WTC11 (cell line): Measurements from ENCODE around the gene PHC1. TPM values are rescaled to one million over a fixed set of nuclear protein-coding genes. Genes with fewer than 3 reads are reported as not detected.

Experiments
- ATAC-seq: fragments of 200-7000 bp; cut with Tn5 transposase; 2 replicates; pipeline ENCODE4 v1.10.0; 2021; ENCODE audit warnings: mild to moderate bottlenecking, moderate library complexity
- CTCF ChIA-PET: fragments of 300-600 bp; sonication (Branson Sonifier 250); formaldehyde crosslinking; loops from one replicate; lab custom pipeline; 2021; ENCODE audit warnings: antibody characterized with exemption; lab: Charles Lee
- POLR2A ChIA-PET: fragments of 350-600 bp; sonication (Branson Sonifier 250); formaldehyde crosslinking; loops from one replicate; lab custom pipeline; 2021; ENCODE audit warnings: antibody characterized with exemption; lab: Charles Lee
- DNase-seq: peaks from one replicate; pipeline ENCODE4 v3.0.0; 2021; ENCODE audit warnings: low spot score
- H3K27ac Mint-ChIP-seq: 2 replicates; pipeline ENCODE4 v1.8.0; 2021; ENCODE audit warnings: mixed read lengths
- H3K27me3 Mint-ChIP-seq: 2 replicates; pipeline ENCODE4 v1.8.0; 2021; ENCODE audit warnings: low read depth, mild to moderate bottlenecking, moderate library complexity, mixed read lengths
- H3K36me3 Mint-ChIP-seq: 2 replicates; pipeline ENCODE4 v1.8.0; 2021; ENCODE audit warnings: mixed read lengths
- H3K4me1 Mint-ChIP-seq: 2 replicates; pipeline ENCODE4 v1.8.0; 2022; ENCODE audit warnings: mixed read lengths
- H3K4me3 Mint-ChIP-seq: 2 replicates; pipeline ENCODE4 v1.8.0; 2021; ENCODE audit warnings: mild to moderate bottlenecking, moderate library complexity, mixed read lengths
- H3K9me3 Mint-ChIP-seq: 2 replicates; pipeline ENCODE4 v1.8.0; 2021; ENCODE audit warnings: mixed read lengths
- ATF2 ChIP-seq: sonication (generic); formaldehyde crosslinking; IDR thresholded peaks from 2 replicates; pipeline ENCODE4 v1.8.1; 2022; ENCODE audit warnings: low read depth, missing genetic modification reagents, borderline replicate concordance
- E2F1 ChIP-seq: sonication (generic); formaldehyde crosslinking; IDR thresholded peaks from 2 replicates; pipeline ENCODE4 v1.8.0; 2022; ENCODE audit warnings: mild to moderate bottlenecking, missing genetic modification reagents
- EMX1 ChIP-seq: fragments of 250-450 bp; sonication (Bioruptor Pico); IDR thresholded peaks from 2 replicates; pipeline ENCODE4 v1.8.0; 2021; ENCODE audit warnings: mild to moderate bottlenecking
- FOXK1 ChIP-seq: sonication (generic); formaldehyde crosslinking; IDR thresholded peaks from 2 replicates; pipeline ENCODE4 v1.8.0; 2022; ENCODE audit warnings: mild to moderate bottlenecking, moderate library complexity, missing genetic modification reagents
- IRF1 ChIP-seq: sonication (generic); formaldehyde crosslinking; IDR thresholded peaks from 2 replicates; pipeline ENCODE4 v1.8.0; 2023; ENCODE audit warnings: missing genetic modification reagents
- IRF2 ChIP-seq: sonication (generic); formaldehyde crosslinking; IDR thresholded peaks from 2 replicates; pipeline ENCODE4 v1.8.0; 2022; ENCODE audit warnings: low read depth, missing genetic modification reagents, borderline replicate concordance
- JUN ChIP-seq: sonication (generic); formaldehyde crosslinking; IDR thresholded peaks from 2 replicates; pipeline ENCODE4 v1.8.0; 2023; ENCODE audit warnings: mild to moderate bottlenecking, missing genetic modification reagents
- NR2C2 ChIP-seq: sonication (generic); formaldehyde crosslinking; IDR thresholded peaks from 2 replicates; pipeline ENCODE4 v1.8.0; 2022; ENCODE audit warnings: mild to moderate bottlenecking, missing genetic modification reagents
- NR3C1 ChIP-seq: sonication (generic); formaldehyde crosslinking; conservative IDR thresholded peaks from 2 replicates; pipeline ENCODE4 v1.8.1; 2023; ENCODE audit warnings: low read depth, mild to moderate bottlenecking, missing genetic modification reagents
- SMAD3 ChIP-seq: sonication (generic); formaldehyde crosslinking; IDR thresholded peaks from 2 replicates; pipeline ENCODE4 v1.8.0; 2022; ENCODE audit warnings: missing genetic modification reagents, mild to moderate bottlenecking, borderline replicate concordance
- SMAD4 ChIP-seq: sonication (generic); formaldehyde crosslinking; IDR thresholded peaks from 2 replicates; pipeline ENCODE4 v1.8.0; 2022; ENCODE audit warnings: mild to moderate bottlenecking, missing genetic modification reagents
- ZBTB21 ChIP-seq: sonication (generic); formaldehyde crosslinking; IDR thresholded peaks from 2 replicates; pipeline ENCODE4 v1.8.1; 2023; ENCODE audit warnings: mild to moderate bottlenecking, missing genetic modification reagents, borderline replicate concordance
- ZBTB43 ChIP-seq: sonication (generic); formaldehyde crosslinking; IDR thresholded peaks from 2 replicates; pipeline ENCODE4 v1.8.1; 2023; ENCODE audit warnings: mild to moderate bottlenecking, missing genetic modification reagents
- ZMAT4 ChIP-seq: fragments of 250-450 bp; sonication (Bioruptor Pico); IDR thresholded peaks from 2 replicates; pipeline ENCODE4 v1.9.0; 2021; ENCODE audit warnings: mild to moderate bottlenecking
- ZNF138 ChIP-seq: sonication (generic); formaldehyde crosslinking; conservative IDR thresholded peaks from 2 replicates; pipeline ENCODE4 v1.8.1; 2022; ENCODE audit warnings: mild to moderate bottlenecking, moderate library complexity, missing genetic modification reagents
- ZNF232 ChIP-seq: sonication (generic); formaldehyde crosslinking; IDR thresholded peaks from 2 replicates; pipeline ENCODE4 v1.8.0; 2022; ENCODE audit warnings: mild to moderate bottlenecking, missing genetic modification reagents
- ZNF263 ChIP-seq: sonication (generic); formaldehyde crosslinking; IDR thresholded peaks from 2 replicates; pipeline ENCODE4 v1.8.1; 2022; ENCODE audit warnings: low read depth, mild to moderate bottlenecking, moderate library complexity, missing genetic modification reagents
- ZNF512 ChIP-seq: sonication (generic); formaldehyde crosslinking; IDR thresholded peaks from 2 replicates; pipeline ENCODE4 v1.8.1; 2022; ENCODE audit warnings: missing genetic modification reagents, borderline replicate concordance
- ZNF532 ChIP-seq: fragments of 250-450 bp; sonication (Bioruptor Pico); IDR thresholded peaks from 2 replicates; pipeline ENCODE4 v1.9.0; 2021; ENCODE audit warnings: mild to moderate bottlenecking, borderline replicate concordance
- total RNA-seq: library from RNA; stranded (reverse); gene quantifications from 3 replicates; pipeline ENCODE4 v1.2.3, GENCODE V29; 2021

The PHC1 gene
- total RNA-seq, 1 experiment from 2014 or later, result 733 TPM

GRCh38 chr12:8947737-8948136 is 33.4 kb downstream of the PHC1 start (continued):
- TF ChIP-seq IRF2 (CRISPR knock-in tag) (no peak), ZBTB43 (no peak), SMAD3 (CRISPR knock-in tag) (no peak), ZNF263 (no peak), ATF2 (CRISPR knock-in tag) (no peak), JUN (no peak)

- Mint-ChIP-seq H3K4me3 (peak overlapping the region; percentile 95), H3K4me1 (peaks cover 20% of the 10 kb centered on the region), H3K36me3 (peaks cover 34% of the 10 kb centered on the region), H3K27me3 (no peaks in the 10 kb centered on the region), H3K9me3 (peaks cover 14% of the 10 kb centered on the region), H3K27ac (peak overlapping the region; percentile 93)
- POLR2A ChIA-PET, result interaction anchor here (1.2 to 2.6 kb wide), 2 partner anchors 31 to 35 kb away, joined by 5 to 16 read pairs; partner anchors contain the start of gene PHC1
- no peak for ATAC-seq
- TF ChIP-seq IRF1 (CRISPR knock-in tag) (0 out of 2 replicates have a peak, but pooled peaks have one; percentile 27), NR3C1 (CRISPR knock-in tag) (0 out of 2 replicates have a peak, but pooled peaks have one; percentile 77), NR2C2 (CRISPR knock-in tag) (no peak)
- CTCF ChIA-PET, result interaction anchor here (0.7 to 3.0 kb wide), 16 partner anchors 35 to 405 kb away, joined by 3 to 38 read pairs (median 6); partner anchors contain the start of gene PHC1
- DNase-seq, result no peak
Measured at GRCh38 chr12:8948701-8949341, 34.5 kb downstream of the PHC1 start.

- Mint-ChIP-seq H3K27ac (peak within 1 kb of the TSS; percentile 93), H3K27me3 (no peaks in the 10 kb centered on the region), H3K4me1 (peaks cover 20% of the 10 kb centered on the region), H3K9me3 (peaks cover 22% of the 10 kb centered on the region), H3K4me3 (peak within 1 kb of the TSS; percentile 95), H3K36me3 (peaks cover 34% of the 10 kb centered on the region)
- DNase-seq (peak; percentile 91), ATAC-seq (peak; percentile 89)
- ChIA-PET POLR2A (interaction anchor here (1.2 to 2.6 kb wide), 3 partner anchors 32 to 83 kb away, joined by 5 to 16 read pairs (median 6); partner anchors contain the start of gene PHC1), CTCF (interaction anchor here (0.5 to 3.0 kb wide), 26 partner anchors 8 to 723 kb away, joined by 3 to 38 read pairs (median 4); partner anchors contain the start of gene PHC1)
- TF ChIP-seq EMX1 (CRISPR knock-in tag), result no peak
- TF ChIP-seq E2F1 (CRISPR knock-in tag), result peak; percentile 73; the same call in 1 of the 2 replicates
- peak; percentile 92 for TF ChIP-seq ZNF232 (CRISPR knock-in tag)
- no peak for TF ChIP-seq ZNF532 (CRISPR knock-in tag)
- no peak for TF ChIP-seq ZMAT4 (CRISPR knock-in tag)
- no peak; the same call in 1 of the 2 replicates for TF ChIP-seq ZNF138 (CRISPR knock-in tag)
- 0 out of 2 replicates have a peak, but pooled peaks have one; percentile 51 for TF ChIP-seq ZBTB21 (CRISPR knock-in tag)
- no peak for TF ChIP-seq SMAD4 (CRISPR knock-in tag)
- no peak; the same call in none of the 2 replicates for TF ChIP-seq FOXK1 (CRISPR knock-in tag)
- TF ChIP-seq ZNF512 (CRISPR knock-in tag), result no peak
- TF ChIP-seq JUN, result peak; percentile 38; the same call in 1 of the 2 replicates
Measured at GRCh38 chr12:8949342-8950220, 35.3 kb downstream of the PHC1 start, which contains the start of gene M6PR. Gene M6PR, minus strand, starts transcription at chr12:8949645. Its CDS starts 3,241 bp downstream, at chr12:8946404.
